IPS DF 19.7 (cell line): ENCODE data around the gene PRKACG.
"Not testable (repeated sequence)": the region's sequence is repeated elsewhere in the genome, so short reads cannot be mapped to it uniquely, and the experiment has no call there.

Experiments
- DNase-seq: peaks from one replicate; pipeline ENCODE4 v3.0.0-alpha.2; 2013; ENCODE audit warnings: low read depth, low spot score

PRKACG gene

GRCh38 chr9:69027355-69028097 lies 13.6 kb upstream of the PRKACG start:
- peak; percentile 54 for DNase-seq

- peak; percentile 28 for DNase-seq
These were observed 9.7 kb upstream of the PRKACG start for GRCh38 chr9:69023650-69024049.

- DNase-seq: no peak
These were observed 6.6 kb upstream of the PRKACG start for GRCh38 chr9:69020301-69021145.

- no peak for DNase-seq
These were observed 5.9 kb upstream of the PRKACG start for GRCh38 chr9:69019808-69020207.

GRCh38 chr9:69018737-69019136 lies 4.8 kb upstream of the PRKACG start:
- no peak for DNase-seq

- DNase-seq: no peak
These were observed 2.5 kb upstream of the PRKACG start for GRCh38 chr9:69016191-69017096.

GRCh38 chr9:69013382-69013727 lies 558 bp downstream of the PRKACG start:
- no peak for DNase-seq

- DNase-seq: no peak
These were observed 1.1 kb downstream of the PRKACG start for GRCh38 chr9:69012696-69013381.

GRCh38 chr9:69009708-69010107 lies 4.2 kb downstream of the PRKACG start:
- no peak for DNase-seq

GRCh38 chr9:69004836-69005235 lies 9.1 kb downstream of the PRKACG start:
- no peak for DNase-seq

- DNase-seq: no peak
These were observed 10.9 kb downstream of the PRKACG start for GRCh38 chr9:69003051-69003450.

GRCh38 chr9:69001921-69002320 lies 12.0 kb downstream of the PRKACG start:
- DNase-seq: no peak

GRCh38 chr9:68999393-69000105 lies 14.4 kb downstream of the PRKACG start:
- peak; percentile 67 for DNase-seq

GRCh38 chr9:68998812-68999211 lies 15.1 kb downstream of the PRKACG start:
- no peak for DNase-seq

- no peak for DNase-seq
These were observed 15.5 kb downstream of the PRKACG start for GRCh38 chr9:68998385-68998784.

GRCh38 chr9:68997666-68998065 lies 16.2 kb downstream of the PRKACG start:
- DNase-seq: no peak

GRCh38 chr9:68996462-68996861 lies 17.5 kb downstream of the PRKACG start:
- DNase-seq: no peak

GRCh38 chr9:68995776-68996175 lies 18.1 kb downstream of the PRKACG start:
- DNase-seq: no peak

- DNase-seq: no peak
These were observed 22.5 kb downstream of the PRKACG start for GRCh38 chr9:68991457-68991856.

GRCh38 chr9:68986949-68987348 lies 27.0 kb downstream of the PRKACG start:
- not testable (repeated sequence) for DNase-seq
